GM12892 (cell line): ENCODE measurements around the gene RAD51C.

Experiments used
- POLR2A ChIP-seq: IDR thresholded peaks from 2 replicates; pipeline ENCODE4 v1.6.1; 2011; ENCODE audit warnings: low read depth, low read length, control low read depth
- POLR2AphosphoS5 ChIP-seq: IDR thresholded peaks from 2 replicates; pipeline ENCODE4 v1.6.1; 2011; ENCODE audit warnings: low read depth, low read length, control low read depth
- TAF1 ChIP-seq: IDR thresholded peaks from 2 replicates; pipeline ENCODE4 v1.6.1; 2011; ENCODE audit warnings: low read depth, mild to moderate bottlenecking, control low read depth, low read length, borderline replicate concordance

GRCh38 chr17:58661499-58661898 is 30.9 kb upstream of the RAD51C start:
- TF ChIP-seq POLR2A (no peak), TAF1 (no peak), POLR2AphosphoS5 (no peak)
